GM12878 (cell line): ENCODE results near the gene OR2B3. TPM values are rescaled to one million over a fixed set of nuclear protein-coding genes. Genes with fewer than 3 reads are reported as not detected.

Experiments
- ATAC-seq: fragments of 200-7000 bp; cut with Tn5 transposase; 3 replicates; pipeline ENCODE4 v1.9.1; 2020; ENCODE audit warnings: mild to moderate bottlenecking, moderate library complexity
- BruUV-seq: library from RNA; stranded (reverse); fragments of 400-500 nt; replicated peaks from 2 replicates; lab custom pipeline; 2021; lab: Mats Ljungman, UMichigan
- CTCF ChIA-PET: fragments of 300-600 bp; sonication (Branson Sonifier 250); formaldehyde crosslinking; extraction: SDS; loops from one replicate; lab custom pipeline; 2021; ENCODE audit warnings: inconsistent platforms; lab: Yijun Ruan, JAX
- POLR2A ChIA-PET: fragments of 350-600 bp; formaldehyde crosslinking; extraction: SDS; loops from one replicate; lab custom pipeline; 2021; ENCODE audit warnings: inconsistent platforms; lab: Charles Lee
- RAD21 ChIA-PET: fragments of 300-600 bp; sonication (Branson Sonifier 250); formaldehyde crosslinking; loops from one replicate; lab custom pipeline; 2023; ENCODE audit warnings: antibody characterized with exemption; ENCODE audit not compliant: unreplicated experiment; lab: Charles Lee
- SMC1A ChIA-PET: fragments of 300-600 bp; sonication (Branson Sonifier 250); formaldehyde crosslinking; loops from one replicate; lab custom pipeline; 2023; ENCODE audit not compliant: unreplicated experiment, uncharacterized antibody; lab: Charles Lee
- DNase-seq: peaks from one replicate; pipeline ENCODE4 v3.0.0-alpha.2; 2011; ENCODE audit warnings: low read depth, low spot score
- FAIRE-seq: peaks from 3 replicates; lab custom pipeline; 2011; peaks lifted over from hg19 to GRCh38; lab: Jason Lieb, UNC
- H2AFZ ChIP-seq: 2 replicates; pipeline ENCODE4 v1.6.0; 2011; ENCODE audit warnings: low read depth, low read length, control low read depth; ENCODE audit not compliant: control insufficient read depth
- H3K27ac ChIP-seq: 2 replicates; pipeline ENCODE4 v1.5.1; 2011; ENCODE audit warnings: control low read depth; ENCODE audit not compliant: control insufficient read depth, insufficient read depth
- H3K27me3 ChIP-seq, 2 experiments: replicated peaks in 1 of 2; 2 replicates each; pipeline versions ENCODE4 v1.6.0 to v1.6.1; 2011; ENCODE audit warnings: low read length in 1 of 2; ENCODE audit not compliant: control insufficient read depth in 2 of 2, insufficient read depth in 2 of 2
- H3K36me3 ChIP-seq, 2 experiments: 2 replicates each; pipeline ENCODE4 v1.5.1; 2011; ENCODE audit warnings: low read length in 1 of 2; ENCODE audit not compliant: control insufficient read depth in 2 of 2, insufficient read depth in 2 of 2
- H3K4me1 ChIP-seq: 2 replicates; pipeline ENCODE4 v1.6.1; 2011; ENCODE audit warnings: mild to moderate bottlenecking, low read length, moderate library complexity, mixed read lengths; ENCODE audit not compliant: control insufficient read depth, insufficient read depth
- H3K4me2 ChIP-seq: 2 replicates; pipeline ENCODE4 v1.6.0; 2011; ENCODE audit warnings: control low read depth; ENCODE audit not compliant: control insufficient read depth, insufficient read depth
- H3K4me3 ChIP-seq: fragments of 200-600 bp; sonication (generic); 2 replicates; pipeline ENCODE4 v1.5.1; 2016
- H3K79me2 ChIP-seq: 2 replicates; pipeline ENCODE4 v1.6.0; 2011; ENCODE audit warnings: low read length; ENCODE audit not compliant: control insufficient read depth, insufficient read depth
- H3K9ac ChIP-seq: 2 replicates; pipeline ENCODE4 v1.8.0; 2011; ENCODE audit warnings: low read length, control low read depth, mixed read lengths; ENCODE audit not compliant: control insufficient read depth, insufficient read depth
- H3K9me3 ChIP-seq: replicated peaks from 3 replicates; pipeline ENCODE4 v1.5.1; 2011; ENCODE audit warnings: mild to moderate bottlenecking, low read length; ENCODE audit not compliant: control insufficient read depth, insufficient read depth
- H4K20me1 ChIP-seq: 2 replicates; pipeline ENCODE4 v1.6.0; 2011; ENCODE audit not compliant: control insufficient read depth, insufficient read depth
- ATF7 ChIP-seq: fragments of 450-650 bp; IDR thresholded peaks from 2 replicates; pipeline ENCODE4 v1.6.1; 2016; ENCODE audit warnings: low read depth, mild to moderate bottlenecking
- HDAC2 ChIP-seq: fragments of 200-600 bp; sonication (generic); IDR thresholded peaks from 2 replicates; pipeline ENCODE4 v1.6.1; 2017
- MYB ChIP-seq: fragments of 150-350 bp; IDR thresholded peaks from 2 replicates; pipeline ENCODE4 v1.6.1; 2014; ENCODE audit warnings: mild to moderate bottlenecking, low read depth, low read length, borderline replicate concordance
- RB1 ChIP-seq: fragments of 450-650 bp; formaldehyde crosslinking; IDR thresholded peaks from 2 replicates; pipeline ENCODE4 v1.6.1; 2017; ENCODE audit warnings: mild to moderate bottlenecking, borderline replicate concordance
- STAT1 ChIP-seq: fragments of 450-650 bp; conservative IDR thresholded peaks from 2 replicates; pipeline ENCODE4 v1.6.1; 2014; ENCODE audit warnings: antibody characterized with exemption, mild to moderate bottlenecking
- TCF3 ChIP-seq: IDR thresholded peaks from 2 replicates; pipeline ENCODE4 v1.6.1; 2012; ENCODE audit warnings: low read depth, mild to moderate bottlenecking, low read length, borderline replicate concordance; ENCODE audit not compliant: insufficient read depth
- WRNIP1 ChIP-seq: IDR thresholded peaks from 2 replicates; pipeline ENCODE4 v1.6.1; 2011; ENCODE audit warnings: low read depth, low read length, improper control_type of control experiment, borderline replicate concordance
- whole genome bisulfite sequencing: methylation state at CpG from one replicate; pipeline ENCODE4 v1.1.6; 2016; ENCODE audit warnings: low lambda C conversion rate; ENCODE audit not compliant: insufficient replicate concordance, insufficient coverage; ENCODE audit errors: missing lambda C conversion rate; 5-methylcytosine and 5-hydroxymethylcytosine counted together
- in situ Hi-C: fragments of 300-500 bp; cut with MboI; formaldehyde crosslinking; loops from 9 replicates; pipeline ENCODE4 v1.14.3; 2018; ENCODE audit warnings: mixed read lengths
- intact Hi-C: fragments of 100-400 bp; cut with micrococcal nuclease; formaldehyde crosslinking; loops from one replicate; pipeline ENCODE4 v1.14.2; 2022; ENCODE audit not compliant: unreplicated experiment
- polyA plus RNA-seq, 11 experiments: library from polyadenylated mRNA; depleted of rRNA in 4 of 11; unstranded in 6 of 11; stranded (reverse) in 5 of 11; fragments of >200 nt; fragmentation: Nextera tagmentation in 4 of 11; fragmentation: Illumina TruSeq in 1 of 11; extraction: Ambion mirVana in 4 of 11; extraction: Trizol in 1 of 11; gene quantifications; 1 replicate in 1 of 11; 2 replicates in 10 of 11; pipeline versions ENCODE4 v1.2.1 to v1.2.3, GENCODE V29; 2011 to 2016; ENCODE audit warnings: inconsistent platforms in 2 of 11, missing spikeins in 2 of 11, low read depth in 1 of 11
- total RNA-seq, 4 experiments: library from RNA; depleted of rRNA in 3 of 4; stranded (reverse); fragments of >200 nt in 3 of 4; fragmentation: Illumina TruSeq in 1 of 4; extraction: Trizol in 1 of 4; gene quantifications; 2 replicates each; pipeline versions ENCODE4 v1.2.1 to v1.2.3, GENCODE V29; 2013 to 2021
- TF ChIP-seq, protein P1 (sequence below): fragments of 450-650 bp; IDR thresholded peaks from 2 replicates; pipeline ENCODE4 v1.6.1; 2017; ENCODE audit warnings: mild to moderate bottlenecking, moderate library complexity

Gene OR2B3
- total and polyA plus RNA-seq, 10 of the 15 experiments (the other 5 are each of a cell fraction or from before 2014, with no cell fraction given), result not detected

DNA sequence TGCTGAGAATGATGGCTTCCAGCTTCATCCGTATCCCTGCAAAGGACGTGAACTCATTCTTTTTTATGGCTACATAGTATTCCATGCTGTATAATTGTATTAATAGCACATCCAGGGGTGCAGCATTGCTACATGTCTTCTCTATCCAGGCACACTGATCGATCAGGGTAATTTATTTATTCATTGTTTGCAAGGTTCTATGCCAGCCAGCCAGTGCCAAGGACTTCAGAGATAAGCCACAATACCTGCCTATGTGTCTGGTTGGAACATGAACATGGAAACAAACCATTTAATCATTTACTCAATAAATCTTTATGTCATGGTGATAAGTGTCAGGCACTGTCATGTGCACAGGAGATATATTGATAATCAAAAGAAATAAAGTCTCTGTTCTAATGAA lies 5.8 kb upstream of the OR2B3 start:
- ChIA-PET RAD21 (no interaction called here), POLR2A (no interaction called here), SMC1A (no interaction called here), CTCF (no interaction called here)
- no peaks in the 10 kb centered on the region for H3K27me3 ChIP-seq
- TF ChIP-seq RB1 (no peak), MYB (no peak), HDAC2 (no peak), TCF3 (no peak), WRNIP1 (no peak), STAT1 (no peak), ATF7 (no peak)
- TF ChIP-seq, protein P1, sequence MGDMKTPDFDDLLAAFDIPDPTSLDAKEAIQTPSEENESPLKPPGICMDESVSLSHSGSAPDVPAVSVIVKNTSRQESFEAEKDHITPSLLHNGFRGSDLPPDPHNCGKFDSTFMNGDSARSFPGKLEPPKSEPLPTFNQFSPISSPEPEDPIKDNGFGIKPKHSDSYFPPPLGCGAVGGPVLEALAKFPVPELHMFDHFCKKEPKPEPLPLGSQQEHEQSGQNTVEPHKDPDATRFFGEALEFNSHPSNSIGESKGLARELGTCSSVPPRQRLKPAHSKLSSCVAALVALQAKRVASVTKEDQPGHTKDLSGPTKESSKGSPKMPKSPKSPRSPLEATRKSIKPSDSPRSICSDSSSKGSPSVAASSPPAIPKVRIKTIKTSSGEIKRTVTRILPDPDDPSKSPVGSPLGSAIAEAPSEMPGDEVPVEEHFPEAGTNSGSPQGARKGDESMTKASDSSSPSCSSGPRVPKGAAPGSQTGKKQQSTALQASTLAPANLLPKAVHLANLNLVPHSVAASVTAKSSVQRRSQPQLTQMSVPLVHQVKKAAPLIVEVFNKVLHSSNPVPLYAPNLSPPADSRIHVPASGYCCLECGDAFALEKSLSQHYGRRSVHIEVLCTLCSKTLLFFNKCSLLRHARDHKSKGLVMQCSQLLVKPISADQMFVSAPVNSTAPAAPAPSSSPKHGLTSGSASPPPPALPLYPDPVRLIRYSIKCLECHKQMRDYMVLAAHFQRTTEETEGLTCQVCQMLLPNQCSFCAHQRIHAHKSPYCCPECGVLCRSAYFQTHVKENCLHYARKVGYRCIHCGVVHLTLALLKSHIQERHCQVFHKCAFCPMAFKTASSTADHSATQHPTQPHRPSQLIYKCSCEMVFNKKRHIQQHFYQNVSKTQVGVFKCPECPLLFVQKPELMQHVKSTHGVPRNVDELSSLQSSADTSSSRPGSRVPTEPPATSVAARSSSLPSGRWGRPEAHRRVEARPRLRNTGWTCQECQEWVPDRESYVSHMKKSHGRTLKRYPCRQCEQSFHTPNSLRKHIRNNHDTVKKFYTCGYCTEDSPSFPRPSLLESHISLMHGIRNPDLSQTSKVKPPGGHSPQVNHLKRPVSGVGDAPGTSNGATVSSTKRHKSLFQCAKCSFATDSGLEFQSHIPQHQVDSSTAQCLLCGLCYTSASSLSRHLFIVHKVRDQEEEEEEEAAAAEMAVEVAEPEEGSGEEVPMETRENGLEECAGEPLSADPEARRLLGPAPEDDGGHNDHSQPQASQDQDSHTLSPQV, result no peak
- no peaks in the 10 kb centered on the region for H3K79me2 ChIP-seq
- no peaks in the 10 kb centered on the region for H3K4me1 ChIP-seq
- in situ Hi-C loops (no loop called here), intact Hi-C loops (no loop called here)
- H3K4me2 ChIP-seq, result no peak overlapping the region
- no peak overlapping the region for H3K27ac ChIP-seq
- WGBS, result 30% methylated on average over 3 of the region's 3 CpGs
- DNase-seq (no peak), ATAC-seq (no peak), FAIRE-seq (no peak)
- no peak overlapping the region for H3K9ac ChIP-seq
- H3K4me3 ChIP-seq, result no peak overlapping the region
- H4K20me1 ChIP-seq, result no peaks in the 10 kb centered on the region
- no peaks in the 10 kb centered on the region for H3K36me3 ChIP-seq
- no peaks in the 10 kb centered on the region for H3K9me3 ChIP-seq
- no TSS peak for BruUV-seq
- H2AFZ ChIP-seq, result no peak overlapping the region
